GM23338 (cell line): ENCODE results near the gene BAD.

Source experiments
- EZH2 ChIP-seq: fragments of 200-600 bp; sonication (generic); IDR thresholded peaks from one replicate; pipeline ENCODE4 v1.8.0; 2017; ENCODE audit warnings: antibody characterized with exemption, mild to moderate bottlenecking, low read depth; ENCODE audit not compliant: unreplicated experiment
- TF ChIP-seq, protein P1 (sequence below), 2 experiments: fragments of 200-600 bp in 1 of 2; sonication (generic) in 1 of 2; conservative IDR thresholded peaks; 2 replicates each; pipeline versions ENCODE4 v1.5.1 to v1.6.1; 2016 to 2017; ENCODE audit warnings: antibody characterized with exemption in 2 of 2, low read depth in 2 of 2, mild to moderate bottlenecking in 2 of 2, moderate library complexity in 1 of 2

DNA sequence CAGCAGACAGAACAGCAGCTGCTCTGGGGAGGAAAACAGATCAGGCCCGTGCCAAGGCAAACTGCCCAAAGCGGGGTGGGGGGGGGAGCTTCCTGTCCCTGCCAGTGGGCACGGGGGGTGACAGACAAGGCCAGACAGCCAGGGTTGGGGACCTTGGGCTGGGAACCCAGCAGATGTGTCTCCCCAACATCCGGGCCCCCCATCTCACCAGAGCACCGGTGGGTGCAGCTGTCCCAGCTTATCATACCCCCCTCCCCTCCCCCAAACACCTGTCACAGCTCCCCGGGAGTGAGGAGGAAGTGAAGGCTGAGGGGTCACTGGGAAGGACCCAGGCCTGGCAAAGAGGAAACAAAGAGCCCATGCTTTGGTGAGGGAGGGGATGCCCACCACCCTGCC, 39.1 kb downstream of the BAD start:
- TF ChIP-seq, protein P1, sequence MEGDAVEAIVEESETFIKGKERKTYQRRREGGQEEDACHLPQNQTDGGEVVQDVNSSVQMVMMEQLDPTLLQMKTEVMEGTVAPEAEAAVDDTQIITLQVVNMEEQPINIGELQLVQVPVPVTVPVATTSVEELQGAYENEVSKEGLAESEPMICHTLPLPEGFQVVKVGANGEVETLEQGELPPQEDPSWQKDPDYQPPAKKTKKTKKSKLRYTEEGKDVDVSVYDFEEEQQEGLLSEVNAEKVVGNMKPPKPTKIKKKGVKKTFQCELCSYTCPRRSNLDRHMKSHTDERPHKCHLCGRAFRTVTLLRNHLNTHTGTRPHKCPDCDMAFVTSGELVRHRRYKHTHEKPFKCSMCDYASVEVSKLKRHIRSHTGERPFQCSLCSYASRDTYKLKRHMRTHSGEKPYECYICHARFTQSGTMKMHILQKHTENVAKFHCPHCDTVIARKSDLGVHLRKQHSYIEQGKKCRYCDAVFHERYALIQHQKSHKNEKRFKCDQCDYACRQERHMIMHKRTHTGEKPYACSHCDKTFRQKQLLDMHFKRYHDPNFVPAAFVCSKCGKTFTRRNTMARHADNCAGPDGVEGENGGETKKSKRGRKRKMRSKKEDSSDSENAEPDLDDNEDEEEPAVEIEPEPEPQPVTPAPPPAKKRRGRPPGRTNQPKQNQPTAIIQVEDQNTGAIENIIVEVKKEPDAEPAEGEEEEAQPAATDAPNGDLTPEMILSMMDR (conservative IDR thresholded peaks at IDR 0.05; ENCODE audit: low read depth in 2 of 2): no peak
- no peak for TF ChIP-seq EZH2
